ENCODE results near the gene CREBRF.
"Not testable (repeated sequence)": the region's sequence is repeated elsewhere in the genome, so short reads cannot be mapped to it uniquely, and the experiment has no call there.

The CREBRF gene

GRCh38 chr5:173055983-173056782 lies at the start of gene CREBRF:
CREBRF (plus strand) TSS chr5:173056352; CDS start chr5:173080776, 24,424 bp downstream.
- peak; percentile 94 for DNase-seq (ENCODE audit: low spot score)

- DNase-seq (ENCODE audit: low spot score), result no peak
These were observed 46.1 kb upstream of the CREBRF start for GRCh38 chr5:173010021-173010420.

GRCh38 chr5:173010547-173011464 lies 45.3 kb upstream of the CREBRF start:
- DNase-seq (ENCODE audit: low spot score), result peak; percentile 28

GRCh38 chr5:173011566-173011965 lies 44.6 kb upstream of the CREBRF start:
- DNase-seq (ENCODE audit: low spot score), result no peak

- no peak for DNase-seq (ENCODE audit: low spot score)
These were observed 43.3 kb upstream of the CREBRF start for GRCh38 chr5:173012882-173013281.

GRCh38 chr5:173014671-173015070 lies 41.5 kb upstream of the CREBRF start:
- DNase-seq (ENCODE audit: low spot score), result no peak

GRCh38 chr5:173015192-173015591 lies 41.0 kb upstream of the CREBRF start:
- DNase-seq (ENCODE audit: low spot score), result no peak

GRCh38 chr5:173015598-173016455 lies 40.3 kb upstream of the CREBRF start:
- no peak for DNase-seq (ENCODE audit: low spot score)

- peak; percentile 43 for DNase-seq (ENCODE audit: low spot score)
These were observed 39.5 kb upstream of the CREBRF start for GRCh38 chr5:173016598-173017046.

- DNase-seq (ENCODE audit: low spot score), result not testable (repeated sequence)
These were observed 39.1 kb upstream of the CREBRF start for GRCh38 chr5:173017087-173017486.

- DNase-seq (ENCODE audit: low spot score), result no peak
These were observed 37.8 kb upstream of the CREBRF start for GRCh38 chr5:173018358-173018757.

- no peak for DNase-seq (ENCODE audit: low spot score)
These were observed 36.0 kb upstream of the CREBRF start for GRCh38 chr5:173020154-173020581.

- no peak for DNase-seq (ENCODE audit: low spot score)
These were observed 35.5 kb upstream of the CREBRF start for GRCh38 chr5:173020643-173021042.

GRCh38 chr5:173025651-173026050 lies 30.5 kb upstream of the CREBRF start:
- DNase-seq (ENCODE audit: low spot score), result no peak

GRCh38 chr5:173027905-173028304 lies 28.2 kb upstream of the CREBRF start:
- no peak for DNase-seq (ENCODE audit: low spot score)

GRCh38 chr5:173028811-173029327 lies 27.3 kb upstream of the CREBRF start:
- no peak for DNase-seq (ENCODE audit: low spot score)

- no peak for DNase-seq (ENCODE audit: low spot score)
These were observed 26.6 kb upstream of the CREBRF start for GRCh38 chr5:173029499-173029921.

GRCh38 chr5:173032096-173032495 lies 24.1 kb upstream of the CREBRF start:
- DNase-seq (ENCODE audit: low spot score), result not testable (repeated sequence)

GRCh38 chr5:173032730-173033129 lies 23.4 kb upstream of the CREBRF start:
- DNase-seq (ENCODE audit: low spot score), result no peak

- DNase-seq (ENCODE audit: low spot score), result no peak
These were observed 22.2 kb upstream of the CREBRF start for GRCh38 chr5:173033923-173034322.

- DNase-seq (ENCODE audit: low spot score), result no peak
These were observed 20.0 kb upstream of the CREBRF start for GRCh38 chr5:173035904-173036707.
